HG03095 (cell line): ENCODE results near the gene PKDCC.
"Not testable (repeated sequence)": the region's sequence is repeated elsewhere in the genome, so short reads cannot be mapped to it uniquely, and the experiment has no call there.

Source experiments
- ATAC-seq: cut with Tn5 transposase; IDR thresholded peaks from one replicate; pipeline ENCODE4 v1.9.1; 2021; ENCODE audit warnings: moderate library complexity; ENCODE audit not compliant: unreplicated experiment

The PKDCC gene

DNA sequence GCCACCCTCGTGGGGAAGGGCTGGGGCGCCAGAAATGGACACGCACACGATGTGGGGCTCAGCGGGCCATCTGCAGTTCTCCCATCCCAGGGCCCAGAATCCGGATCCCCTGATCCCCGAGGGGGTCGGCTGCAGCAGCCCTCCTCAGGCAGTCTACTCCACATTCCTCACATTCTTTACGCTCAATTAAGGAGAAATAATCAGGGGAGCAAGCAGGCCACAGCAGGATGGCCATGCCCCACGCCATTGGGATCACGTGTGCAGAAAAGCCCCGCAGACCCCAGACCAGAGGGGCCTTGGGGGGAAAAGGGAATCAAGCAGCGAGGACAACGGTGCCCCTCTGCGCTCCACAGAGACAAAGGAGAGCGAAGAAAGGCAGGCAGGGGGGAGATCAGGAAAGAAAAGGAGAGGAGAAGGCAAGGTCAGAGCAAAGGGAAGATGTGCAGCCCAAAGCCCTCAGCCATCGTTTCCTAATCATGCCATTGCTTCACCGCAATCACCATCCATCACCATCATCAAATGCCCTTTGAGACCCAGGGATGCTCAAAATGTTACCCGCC, 17.5 kb upstream of the PKDCC start:
- no peak for ATAC-seq

DNA sequence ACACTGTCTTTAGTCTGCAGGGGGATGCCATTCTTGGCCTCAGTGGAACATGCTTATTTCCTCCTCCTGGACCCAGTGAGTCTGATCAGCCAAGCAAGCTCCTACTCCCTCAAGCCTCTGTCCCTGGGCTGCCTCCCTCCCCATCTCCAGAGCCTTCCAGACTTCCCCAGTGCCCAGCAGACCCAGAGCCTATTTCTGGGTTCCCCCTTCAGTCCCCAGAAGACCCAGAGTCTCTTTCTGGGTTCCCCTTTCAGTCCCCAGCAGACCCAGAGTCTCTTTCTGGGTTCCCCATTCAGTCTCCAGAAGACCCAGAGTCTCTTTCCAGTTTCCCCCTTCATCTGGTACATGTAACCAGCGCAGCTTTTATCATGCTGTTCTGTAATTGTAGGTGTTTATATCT, 17.0 kb upstream of the PKDCC start:
- ATAC-seq = no peak

GRCh38 chr2:42031281-42032223, 16.3 kb upstream of the PKDCC start:
- no peak for ATAC-seq

DNA sequence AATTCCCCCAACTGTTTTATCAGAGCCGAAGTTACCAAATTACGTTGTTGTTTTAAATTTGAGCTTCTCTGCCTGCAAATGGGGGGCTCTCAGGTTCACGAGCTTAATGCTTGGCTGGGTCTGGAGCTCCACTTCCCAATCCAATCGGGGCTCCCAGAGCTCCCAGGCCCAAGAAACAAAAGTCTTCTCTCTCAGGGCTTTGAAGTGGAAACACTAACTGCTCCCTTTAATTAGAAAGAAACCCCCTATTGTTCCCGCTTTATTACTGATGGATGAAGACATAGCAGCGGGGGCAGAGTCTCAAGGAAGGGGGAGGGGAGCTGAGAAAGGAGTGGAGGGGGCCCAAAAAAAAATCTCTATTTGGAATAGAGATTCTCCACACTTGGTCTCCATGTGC, 15.6 kb upstream of the PKDCC start:
- no peak for ATAC-seq

- ATAC-seq = no peak
These were observed 15.1 kb upstream of the PKDCC start for GRCh38 chr2:42032745-42033144.

GRCh38 chr2:42034096-42034495, 13.7 kb upstream of the PKDCC start:
- not testable (repeated sequence) for ATAC-seq

- ATAC-seq = no peak
These were observed 12.6 kb upstream of the PKDCC start for GRCh38 chr2:42035241-42035640.

DNA sequence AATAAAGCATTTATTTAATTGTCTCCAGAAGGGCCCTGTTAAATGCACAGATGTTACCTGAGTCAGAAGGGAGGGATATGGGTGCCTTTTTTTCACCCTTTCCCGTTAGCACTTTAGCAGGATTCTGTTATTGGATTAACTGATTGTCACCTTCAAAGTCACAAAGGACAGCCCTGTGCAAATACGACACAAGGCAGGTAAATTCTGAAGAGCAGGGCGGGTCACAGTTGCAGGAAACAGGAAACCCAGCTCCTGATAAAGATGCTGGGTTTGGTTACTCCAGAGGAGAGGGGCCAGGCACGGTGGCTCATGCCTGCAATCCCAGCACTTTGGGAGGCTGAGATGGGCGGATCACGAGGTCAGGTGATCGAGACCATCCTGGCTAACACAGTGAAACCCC, 11.4 kb upstream of the PKDCC start:
- no peak for ATAC-seq

DNA sequence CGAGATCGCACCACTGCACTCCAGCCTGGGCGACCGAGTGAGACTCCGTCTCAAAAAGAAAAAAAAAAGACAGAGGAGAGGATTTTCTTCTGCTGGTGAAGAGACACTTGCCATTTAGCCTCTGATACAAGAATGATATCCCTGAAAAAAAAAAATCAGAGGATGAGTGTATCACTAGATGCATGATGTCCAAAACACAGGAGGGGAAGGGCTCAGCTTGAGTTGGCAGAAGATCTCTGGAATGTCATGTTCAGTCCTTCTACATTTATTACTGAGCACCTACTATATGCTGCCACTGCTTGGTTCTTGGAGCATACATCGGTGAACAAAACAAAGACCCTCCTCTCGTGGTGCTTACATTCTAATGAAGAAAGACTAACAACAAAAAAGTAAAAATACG, 10.9 kb upstream of the PKDCC start:
- ATAC-seq = no peak

- no peak for ATAC-seq
These were observed 7.1 kb upstream of the PKDCC start for GRCh38 chr2:42040643-42041278.

GRCh38 chr2:42041377-42042127, 6.3 kb upstream of the PKDCC start:
- ATAC-seq = no peak

- ATAC-seq = no peak
These were observed 5.0 kb upstream of the PKDCC start for GRCh38 chr2:42042631-42043355.

- no peak for ATAC-seq
These were observed 3.9 kb upstream of the PKDCC start for GRCh38 chr2:42043789-42044394.

DNA sequence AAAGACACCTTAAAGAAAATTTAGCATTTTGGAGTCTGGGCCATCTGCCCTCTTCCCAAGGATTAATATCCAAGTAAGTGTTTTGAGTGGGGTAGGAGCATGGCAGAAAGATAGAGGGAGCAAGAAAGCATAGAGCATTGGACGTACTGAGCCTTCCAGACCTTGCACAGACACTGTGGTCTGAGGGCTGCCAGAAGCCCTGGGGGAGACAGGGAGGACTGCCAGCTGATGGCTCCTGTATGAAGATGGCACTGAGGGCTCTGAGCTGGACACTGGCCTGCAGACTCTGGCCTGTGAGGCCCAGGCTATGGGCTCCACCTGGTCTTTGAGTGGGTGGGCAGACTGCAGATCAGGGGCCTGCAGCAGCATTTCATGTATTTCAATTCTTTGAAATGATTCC, 2.9 kb upstream of the PKDCC start:
- ATAC-seq = no peak

- no peak for ATAC-seq
These were observed 2.5 kb upstream of the PKDCC start for GRCh38 chr2:42045352-42045751.

- ATAC-seq = no peak
These were observed 1.7 kb upstream of the PKDCC start for GRCh38 chr2:42045848-42046748.

DNA sequence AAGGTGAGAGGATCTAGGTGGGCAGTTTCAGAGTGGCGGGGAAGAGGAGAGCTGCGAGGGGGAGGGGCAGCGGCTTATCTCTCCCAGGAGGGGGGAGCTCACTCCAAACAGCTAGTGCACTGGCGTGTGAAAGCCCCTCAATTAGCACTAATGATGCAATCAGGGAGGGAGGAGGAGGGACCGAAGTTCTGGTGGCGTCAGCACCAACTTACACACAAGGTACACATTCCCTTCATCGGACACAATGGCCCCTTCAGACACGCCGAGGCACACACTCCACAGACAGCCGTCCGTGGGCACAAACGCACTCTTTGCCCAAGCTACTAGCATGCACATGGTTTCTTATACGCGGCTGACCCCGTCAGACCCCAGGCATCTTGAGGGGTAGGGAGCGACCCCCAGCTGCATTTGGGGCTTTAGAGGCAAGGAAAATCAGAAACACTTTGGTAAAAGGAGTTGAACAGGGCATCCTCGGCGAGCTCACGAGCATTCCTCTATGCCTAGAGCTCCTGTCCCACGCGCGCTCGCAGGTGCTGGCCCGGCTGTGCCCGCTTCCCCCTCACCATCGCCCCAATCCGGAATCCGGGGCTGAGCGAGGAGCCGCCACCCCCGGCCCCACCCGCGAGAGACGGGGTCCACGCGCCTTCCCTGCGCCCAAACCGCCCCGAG, 868 bp upstream of the PKDCC start:
- ATAC-seq = no peak

GRCh38 chr2:42048299-42049220, 739 bp downstream of the PKDCC start:
- no peak for ATAC-seq
